Esophagus muscularis mucosa (tissue), 4 donors: Measurements from ENCODE around the gene GRID2.

ENCODE experiments used
- CTCF ChIP-seq, 3 experiments: fragments of 200-600 bp in 2 of 3; fragments of 450-650 bp in 1 of 3; sonication (generic) in 2 of 3; IDR thresholded peaks; one replicate each; pipeline ENCODE4 v1.5.1; 2017 to 2019; ENCODE audit warnings: antibody characterized with exemption in 3 of 3, mild to moderate bottlenecking in 2 of 3, moderate library complexity in 1 of 3
- EP300 ChIP-seq: sonication (generic); formaldehyde crosslinking; IDR thresholded peaks from one replicate; pipeline ENCODE4 v1.6.1; 2017; ENCODE audit warnings: antibody characterized with exemption
- POLR2A ChIP-seq: fragments of 450-650 bp; IDR thresholded peaks from one replicate; pipeline ENCODE4 v1.6.1; 2017; ENCODE audit warnings: antibody characterized with exemption, moderate library complexity, mild to moderate bottlenecking, low read depth
- POLR2AphosphoS5 ChIP-seq, 2 donors: sonication (generic); formaldehyde crosslinking; IDR thresholded peaks; one replicate each; pipeline ENCODE4 v1.6.1; 2017; ENCODE audit warnings: antibody characterized with exemption in 2 of 2

DNA sequence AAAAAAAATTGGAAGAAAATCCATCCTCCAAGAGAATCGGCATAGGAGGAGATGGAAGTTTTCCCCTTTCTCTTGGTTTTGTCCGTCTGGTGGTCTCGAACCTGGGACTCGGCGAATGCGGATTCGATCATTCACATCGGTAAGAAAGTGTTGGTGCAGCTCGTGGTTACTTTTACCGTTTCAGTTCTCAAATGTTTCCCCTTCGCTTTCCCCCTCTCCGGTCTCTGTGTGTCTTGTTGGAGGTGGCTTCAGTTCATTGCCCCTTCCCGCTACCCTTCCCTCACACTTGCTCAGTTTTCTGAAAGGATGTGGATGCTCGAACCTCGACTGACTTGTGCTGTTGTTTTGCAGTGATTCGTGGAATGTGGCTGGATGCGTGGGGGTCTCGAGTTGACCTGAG, 840 bp downstream of the GRID2 start:
- TF ChIP-seq CTCF (IDR thresholded peaks at IDR 0.05), result no peak
- no peak for TF ChIP-seq POLR2A
- no peak for TF ChIP-seq POLR2AphosphoS5 (IDR thresholded peaks at IDR 0.05)
- no peak for TF ChIP-seq EP300
